ENCODE data around the gene TMTC2.

TMTC2 gene

DNA sequence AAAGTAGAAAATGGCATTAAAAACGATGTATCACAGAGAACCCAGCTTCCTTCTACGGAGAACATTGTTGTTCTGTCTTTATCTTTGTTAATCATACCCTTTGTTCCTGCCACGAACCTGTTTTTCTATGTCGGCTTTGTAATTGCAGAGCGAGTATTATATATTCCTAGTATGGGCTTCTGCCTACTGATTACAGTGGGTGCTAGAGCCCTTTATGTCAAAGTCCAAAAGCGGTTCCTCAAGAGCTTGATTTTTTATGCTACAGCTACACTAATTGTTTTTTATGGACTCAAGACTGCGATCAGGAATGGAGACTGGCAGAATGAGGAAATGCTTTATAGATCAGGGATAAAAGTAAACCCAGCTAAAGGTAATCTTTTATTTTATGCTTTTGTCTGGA lies 209.6 kb downstream of the TMTC2 start:
- no peak overlapping the region for H3K4me3 ChIP-seq (replicated peaks; ENCODE audit: low read depth, low read length)
- no peak for DNase-seq (ENCODE audit: extremely low read depth, low read depth)
- TF ChIP-seq, protein P1, sequence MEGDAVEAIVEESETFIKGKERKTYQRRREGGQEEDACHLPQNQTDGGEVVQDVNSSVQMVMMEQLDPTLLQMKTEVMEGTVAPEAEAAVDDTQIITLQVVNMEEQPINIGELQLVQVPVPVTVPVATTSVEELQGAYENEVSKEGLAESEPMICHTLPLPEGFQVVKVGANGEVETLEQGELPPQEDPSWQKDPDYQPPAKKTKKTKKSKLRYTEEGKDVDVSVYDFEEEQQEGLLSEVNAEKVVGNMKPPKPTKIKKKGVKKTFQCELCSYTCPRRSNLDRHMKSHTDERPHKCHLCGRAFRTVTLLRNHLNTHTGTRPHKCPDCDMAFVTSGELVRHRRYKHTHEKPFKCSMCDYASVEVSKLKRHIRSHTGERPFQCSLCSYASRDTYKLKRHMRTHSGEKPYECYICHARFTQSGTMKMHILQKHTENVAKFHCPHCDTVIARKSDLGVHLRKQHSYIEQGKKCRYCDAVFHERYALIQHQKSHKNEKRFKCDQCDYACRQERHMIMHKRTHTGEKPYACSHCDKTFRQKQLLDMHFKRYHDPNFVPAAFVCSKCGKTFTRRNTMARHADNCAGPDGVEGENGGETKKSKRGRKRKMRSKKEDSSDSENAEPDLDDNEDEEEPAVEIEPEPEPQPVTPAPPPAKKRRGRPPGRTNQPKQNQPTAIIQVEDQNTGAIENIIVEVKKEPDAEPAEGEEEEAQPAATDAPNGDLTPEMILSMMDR (IDR thresholded peaks at IDR 0.05; ENCODE audit: low read depth, low read length, missing control alignments) = no peak

DNA sequence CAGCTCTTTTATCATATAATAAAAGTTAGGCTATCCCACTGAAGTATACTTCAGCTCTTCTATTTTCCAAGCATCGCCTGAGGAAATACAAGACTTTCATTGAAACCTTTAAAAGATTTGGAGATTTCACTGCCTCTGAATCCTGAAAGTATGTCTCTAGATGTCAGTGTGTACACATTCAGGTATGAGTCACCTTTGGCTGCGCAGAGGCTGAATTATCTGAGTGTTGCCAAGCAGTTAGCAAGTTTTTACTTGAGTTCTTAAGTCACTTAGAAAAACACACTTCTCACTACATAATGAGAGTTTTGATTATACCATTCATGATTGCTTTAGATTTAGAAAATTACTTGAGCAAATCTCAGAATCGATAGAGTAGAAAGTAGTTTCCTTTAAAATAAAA lies 210.3 kb downstream of the TMTC2 start:
- DNase-seq (ENCODE audit: extremely low read depth, low read depth) = no peak
- TF ChIP-seq, protein P1 (IDR thresholded peaks at IDR 0.05; ENCODE audit: low read depth, low read length, missing control alignments) = no peak
- no peak overlapping the region for H3K4me3 ChIP-seq (replicated peaks; ENCODE audit: low read depth, low read length)

DNA sequence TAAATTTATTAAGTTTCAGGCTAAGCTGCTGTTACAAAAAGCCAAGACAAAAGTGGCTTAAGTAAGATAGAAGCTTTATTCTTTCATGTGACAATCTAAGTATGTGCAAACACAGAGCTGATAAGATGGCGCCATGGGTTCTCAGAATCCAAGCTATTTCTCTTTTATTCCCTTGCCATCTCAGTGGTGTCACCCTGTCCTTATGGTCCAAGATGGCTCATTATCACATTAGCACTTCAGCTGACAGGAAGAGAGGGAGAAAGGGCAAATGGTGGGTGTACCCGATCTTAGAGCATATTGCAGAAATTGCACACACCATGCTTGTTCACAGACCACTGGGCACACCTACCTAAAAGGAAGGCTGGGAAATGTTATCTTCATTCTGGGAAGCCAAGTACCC lies 211.7 kb downstream of the TMTC2 start:
- TF ChIP-seq, protein P1 (IDR thresholded peaks at IDR 0.05; ENCODE audit: low read depth, low read length, missing control alignments) = no peak
- H3K4me3 ChIP-seq (replicated peaks; ENCODE audit: low read depth, low read length) = no peak overlapping the region
- no peak for DNase-seq (ENCODE audit: extremely low read depth, low read depth)

DNA sequence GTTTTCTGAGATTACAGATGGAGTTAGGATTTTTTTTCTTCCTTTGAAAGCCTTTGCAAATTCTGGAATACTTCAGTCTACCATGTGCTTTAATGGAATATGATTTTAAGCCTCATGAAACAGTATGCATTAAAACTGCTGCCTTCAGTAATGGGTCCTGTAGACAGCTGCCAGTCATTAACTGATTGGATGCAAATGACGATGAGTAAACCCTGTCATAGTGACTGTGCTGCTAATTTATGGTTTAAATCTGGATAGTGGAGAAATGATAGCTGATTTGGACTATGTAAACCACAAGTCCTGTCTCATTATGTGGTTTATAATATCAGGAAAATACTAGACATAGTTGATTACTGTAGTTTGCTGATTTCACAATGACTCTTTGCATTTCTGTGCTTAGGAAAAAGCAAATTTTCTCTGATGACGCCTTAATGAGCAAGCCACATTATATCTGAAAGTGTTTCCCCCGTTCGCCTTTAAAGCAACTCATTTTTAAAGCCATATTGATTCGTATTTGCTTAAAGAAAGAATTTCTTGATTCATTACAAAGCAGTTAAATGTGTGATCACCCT lies 217.6 kb downstream of the TMTC2 start:
- no peak overlapping the region for H3K4me3 ChIP-seq (replicated peaks; ENCODE audit: low read depth, low read length)
- TF ChIP-seq, protein P1 (IDR thresholded peaks at IDR 0.05; ENCODE audit: low read depth, low read length, missing control alignments) = no peak
- no peak for DNase-seq (ENCODE audit: extremely low read depth, low read depth)

DNA sequence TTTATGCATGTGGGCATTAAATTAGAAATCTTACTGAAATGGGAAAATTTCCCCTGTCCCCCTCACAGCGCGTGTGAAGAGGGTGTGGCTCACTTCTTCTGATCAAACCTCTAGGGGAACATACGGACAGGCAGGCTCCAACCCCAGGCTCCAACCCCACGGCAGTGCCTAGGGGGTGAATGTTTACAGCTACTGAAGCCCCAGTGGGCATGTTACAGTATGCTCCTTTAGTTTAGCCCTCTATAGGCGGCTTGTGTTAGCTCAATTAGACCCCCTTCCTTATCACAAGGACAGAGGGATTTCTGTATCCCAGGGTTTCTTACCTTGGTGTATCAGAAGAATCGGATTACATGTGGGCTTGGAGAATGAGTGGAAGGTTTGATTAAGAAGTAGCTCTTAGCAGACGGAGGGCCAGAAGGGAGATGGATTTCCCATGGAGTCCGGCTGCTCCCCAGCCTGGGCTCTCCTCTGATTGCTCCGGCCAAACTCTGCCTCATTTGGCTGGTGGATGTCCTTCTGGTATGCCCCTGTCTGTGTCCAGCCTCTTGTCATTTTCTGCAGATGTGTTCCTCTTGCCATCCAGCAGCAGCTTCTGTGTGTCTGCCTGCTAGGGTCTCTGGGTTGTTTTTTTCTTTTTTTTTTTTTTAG lies 223.7 kb downstream of the TMTC2 start:
- H3K4me3 ChIP-seq (replicated peaks; ENCODE audit: low read depth, low read length) = no peak overlapping the region
- DNase-seq (ENCODE audit: extremely low read depth, low read depth) = no peak
- TF ChIP-seq, protein P1 (IDR thresholded peaks at IDR 0.05; ENCODE audit: low read depth, low read length, missing control alignments) = no peak

DNA sequence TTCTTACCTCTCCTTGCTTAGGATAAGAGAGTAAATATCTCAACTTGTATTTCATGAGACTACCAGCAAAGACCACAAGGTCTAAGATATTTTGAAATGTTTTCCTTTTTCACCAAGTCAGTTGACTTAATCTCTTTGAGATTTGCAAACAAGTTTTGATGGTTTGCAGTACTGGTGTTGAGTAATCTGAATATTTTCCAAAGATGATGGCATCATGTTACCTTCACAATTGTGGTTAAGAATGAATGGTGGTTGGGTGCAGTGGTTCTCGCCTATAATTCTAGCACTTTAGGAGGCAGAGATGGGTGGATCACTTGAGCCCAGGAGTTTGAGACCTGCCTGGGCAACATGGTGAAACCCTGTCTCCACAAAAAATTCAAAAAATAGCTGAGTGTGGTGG lies 225.7 kb downstream of the TMTC2 start:
- H3K4me3 ChIP-seq (replicated peaks; ENCODE audit: low read depth, low read length) = no peak overlapping the region
- TF ChIP-seq, protein P1 (IDR thresholded peaks at IDR 0.05; ENCODE audit: low read depth, low read length, missing control alignments) = no peak

More for the DNA sequence above, 225.7 kb downstream of the TMTC2 start:
- no peak for DNase-seq (ENCODE audit: extremely low read depth, low read depth)

Measured in HFF-Myc (cell line).